ENCODE data around the gene CEP97. TPM values are rescaled to one million over a fixed set of nuclear protein-coding genes. Genes with fewer than 3 reads are reported as not detected.
"Not testable (repeated sequence)": the region's sequence is repeated elsewhere in the genome, so short reads cannot be mapped to it uniquely, and the experiment has no call there.

CEP97 gene
- total RNA-seq, 2 experiments from 2014 or later = 18.1 to 20.0 TPM

- CTCF ChIA-PET = interaction anchor here (0.6 to 0.9 kb wide), 2 partner anchors 76 to 526 kb away, joined by 3 read pairs; partner anchors contain the start of gene NXPE3
- intact Hi-C loops (cut with DNase I, micrococcal nuclease) = no loop called here
Measured at GRCh38 chr3:101702726-101703125, 21.7 kb upstream of the CEP97 start.

GRCh38 chr3:101703169-101703568 is 21.2 kb upstream of the CEP97 start:
- Mint-ChIP-seq H3K4me3 (no peak overlapping the region), H3K4me1 (no peaks in the 10 kb centered on the region), H3K36me3 (ENCODE audit: low read depth) (no peaks in the 10 kb centered on the region), H3K27me3 (no peaks in the 10 kb centered on the region), H3K27ac (no peak overlapping the region), H3K9me3 (ENCODE audit: low read depth) (no peaks in the 10 kb centered on the region)
- DNase-seq (no peak), ATAC-seq (no peak)
- ChIA-PET POLR2A (no interaction called here), CTCF (interaction anchor here (0.6 to 0.9 kb wide), 2 partner anchors 76 to 526 kb away, joined by 3 read pairs; partner anchors contain the start of gene NXPE3)
- intact Hi-C loops (cut with DNase I, micrococcal nuclease) = no loop called here

More at GRCh38 chr3:101702726-101703125, 21.7 kb upstream of the CEP97 start:
- H3K36me3 Mint-ChIP-seq (ENCODE audit: low read depth) = no peaks in the 10 kb centered on the region
- H3K27me3 Mint-ChIP-seq = no peaks in the 10 kb centered on the region
- ATAC-seq (no peak), DNase-seq (no peak)
- H3K27ac Mint-ChIP-seq = no peak overlapping the region
- no peaks in the 10 kb centered on the region for H3K4me1 Mint-ChIP-seq
- no peak overlapping the region for H3K4me3 Mint-ChIP-seq
- no peaks in the 10 kb centered on the region for H3K9me3 Mint-ChIP-seq (ENCODE audit: low read depth)
- POLR2A ChIA-PET = no interaction called here

- H3K27ac Mint-ChIP-seq = not testable (repeated sequence)
- CTCF ChIA-PET = interaction anchor here (0.8 to 1.2 kb wide), 2 partner anchors 15 to 28 kb away, joined by 3 read pairs; partner anchors contain the start of gene ZBTB11
Measured at GRCh38 chr3:101704639-101705038, 19.8 kb upstream of the CEP97 start.

GRCh38 chr3:101709126-101709525 is 15.3 kb upstream of the CEP97 start:
- intact Hi-C loops (cut with DNase I, micrococcal nuclease) = no loop called here
- no peaks in the 10 kb centered on the region for H3K4me1 Mint-ChIP-seq
- no peak overlapping the region for H3K27ac Mint-ChIP-seq
- H3K4me3 Mint-ChIP-seq = no peak overlapping the region
- DNase-seq (no peak), ATAC-seq (no peak)
- H3K27me3 Mint-ChIP-seq = no peaks in the 10 kb centered on the region
- ChIA-PET CTCF (interaction anchor here (0.7 to 3.0 kb wide), 4 partner anchors 12 to 623 kb away, joined by 4 to 15 read pairs (median 6); partner anchors contain the start of gene RPL24), POLR2A (no interaction called here)
- H3K36me3 Mint-ChIP-seq (ENCODE audit: low read depth) = no peaks in the 10 kb centered on the region
- H3K9me3 Mint-ChIP-seq (ENCODE audit: low read depth) = no peaks in the 10 kb centered on the region

More at GRCh38 chr3:101704639-101705038, 19.8 kb upstream of the CEP97 start:
- H3K36me3 Mint-ChIP-seq (ENCODE audit: low read depth); POLR2A ChIA-PET; H3K4me1 Mint-ChIP-seq; intact Hi-C loops (cut with DNase I, micrococcal nuclease); DNase-seq; ATAC-seq; H3K4me3 Mint-ChIP-seq; H3K9me3 Mint-ChIP-seq (ENCODE audit: low read depth); H3K27me3 Mint-ChIP-seq: not testable (repeated sequence)

- H3K4me1 Mint-ChIP-seq = peaks cover 30% of the 10 kb centered on the region
- POLR2A ChIA-PET = no interaction called here
- CTCF ChIA-PET = interaction anchor here (0.7 to 1.0 kb wide), 3 partner anchors 9 to 117 kb away, joined by 3 to 4 read pairs (median 3); no protein-coding TSS in a partner anchor
- H3K9me3 Mint-ChIP-seq (ENCODE audit: low read depth) = no peaks in the 10 kb centered on the region
- no peak overlapping the region for H3K4me3 Mint-ChIP-seq
- H3K27me3 Mint-ChIP-seq = no peaks in the 10 kb centered on the region
- H3K36me3 Mint-ChIP-seq (ENCODE audit: low read depth) = no peaks in the 10 kb centered on the region
- intact Hi-C loops (cut with DNase I, micrococcal nuclease) = no loop called here
- DNase-seq (no peak), ATAC-seq (no peak)
- no peak overlapping the region for H3K27ac Mint-ChIP-seq
Measured at GRCh38 chr3:101718455-101718854, 6.0 kb upstream of the CEP97 start.

GRCh38 chr3:101719604-101720185 is 4.7 kb upstream of the CEP97 start:
- no peaks in the 10 kb centered on the region for H3K9me3 Mint-ChIP-seq (ENCODE audit: low read depth)
- intact Hi-C loops (cut with DNase I, micrococcal nuclease) = loop anchor here in 1 of 2 experiments (2.0 to 5.0 kb wide), 2 partner anchors 201 to 373 kb away; no protein-coding TSS in a partner anchor
- H3K27ac Mint-ChIP-seq = peak overlapping the region; percentile 70
- no peaks in the 10 kb centered on the region for H3K36me3 Mint-ChIP-seq (ENCODE audit: low read depth)
- DNase-seq (no peak), ATAC-seq (no peak)
- no peaks in the 10 kb centered on the region for H3K27me3 Mint-ChIP-seq
- CTCF ChIA-PET = interaction anchor here (1.0 to 1.2 kb wide), 2 partner anchors 15 to 59 kb away, joined by 3 to 7 read pairs; partner anchors contain the start of gene NXPE3
- POLR2A ChIA-PET = no interaction called here
- no peak overlapping the region for H3K4me3 Mint-ChIP-seq
- H3K4me1 Mint-ChIP-seq = peaks cover 36% of the 10 kb centered on the region

- intact Hi-C loops (cut with DNase I, micrococcal nuclease) = loop anchor here in 1 of 2 experiments (2.0 to 5.0 kb wide), 2 partner anchors 202 to 371 kb away; no protein-coding TSS in a partner anchor
- no peaks in the 10 kb centered on the region for H3K27me3 Mint-ChIP-seq
- H3K9me3 Mint-ChIP-seq (ENCODE audit: low read depth) = no peaks in the 10 kb centered on the region
- peak overlapping the region; percentile 59 for H3K4me3 Mint-ChIP-seq
- peaks cover 37% of the 10 kb centered on the region for H3K4me1 Mint-ChIP-seq
- no peaks in the 10 kb centered on the region for H3K36me3 Mint-ChIP-seq (ENCODE audit: low read depth)
- H3K27ac Mint-ChIP-seq = peak overlapping the region; percentile 96
- ChIA-PET CTCF (interaction anchor here (0.7 to 1.3 kb wide), 2 partner anchors 12 to 40 kb away, joined by 4 to 7 read pairs; no protein-coding TSS in a partner anchor), POLR2A (interaction anchor here (0.5 to 0.7 kb wide), 2 partner anchors 36 to 359 kb away, joined by 3 read pairs; no protein-coding TSS in a partner anchor)
- DNase-seq (peak; percentile 47), ATAC-seq (peak; percentile 16)
Measured at GRCh38 chr3:101720851-101721840, 3.3 kb upstream of the CEP97 start.

- peaks cover 46% of the 10 kb centered on the region for H3K4me1 Mint-ChIP-seq
- H3K27ac Mint-ChIP-seq = peak overlapping the region; percentile 96
- intact Hi-C loops (cut with DNase I, micrococcal nuclease) = loop anchor here in 1 of 2 experiments (5.0 kb wide), 1 partner anchor 370 kb away; no protein-coding TSS in a partner anchor
- CTCF ChIA-PET = interaction anchor here (0.6 kb wide), 2 partner anchors 21 to 44 kb away, joined by 3 to 4 read pairs; no protein-coding TSS in a partner anchor
- ATAC-seq (no peak), DNase-seq (peak; percentile 24)
- H3K36me3 Mint-ChIP-seq (ENCODE audit: low read depth) = peaks cover 7% of the 10 kb centered on the region
- POLR2A ChIA-PET = no interaction called here
- no peaks in the 10 kb centered on the region for H3K9me3 Mint-ChIP-seq (ENCODE audit: low read depth)
- peak overlapping the region; percentile 59 for H3K4me3 Mint-ChIP-seq
- no peaks in the 10 kb centered on the region for H3K27me3 Mint-ChIP-seq
Measured at GRCh38 chr3:101722394-101723173, 1.8 kb upstream of the CEP97 start.

GRCh38 chr3:101725194-101725889 is 928 bp downstream of the CEP97 start:
- ATAC-seq (peak; percentile 6), DNase-seq (peak; percentile 61)
- Mint-ChIP-seq H3K27me3 (no peaks in the 10 kb centered on the region), H3K36me3 (ENCODE audit: low read depth) (peaks cover 18% of the 10 kb centered on the region), H3K27ac (peak overlapping the region; percentile 97), H3K4me1 (peaks cover 41% of the 10 kb centered on the region), H3K4me3 (peak overlapping the region; percentile 97), H3K9me3 (ENCODE audit: low read depth) (no peaks in the 10 kb centered on the region)
- intact Hi-C loops (cut with DNase I, micrococcal nuclease) = loop anchor here in 1 of 2 experiments (2.0 kb wide), 1 partner anchor 1465 kb away; the partner anchor contains the start of gene TBC1D23
- POLR2A ChIA-PET = interaction anchor here (0.6 to 2.4 kb wide), 7 partner anchors 39 to 350 kb away, joined by 3 to 20 read pairs (median 7); partner anchors contain the start of genes NFKBIZ, NXPE3, RPL24 and ZBTB11
- CTCF ChIA-PET = interaction anchor here (0.9 to 1.4 kb wide), 6 partner anchors 8 to 151 kb away, joined by 3 to 6 read pairs (median 4); partner anchors contain the start of genes NXPE3 and PCNP

GRCh38 chr3:101725890-101726275 is 1.5 kb downstream of the CEP97 start:
- intact Hi-C loops (cut with DNase I, micrococcal nuclease) = loop anchor here in 1 of 2 experiments (2.0 kb wide), 1 partner anchor 1465 kb away; the partner anchor contains the start of gene TBC1D23

More at GRCh38 chr3:101725890-101726275, 1.5 kb downstream of the CEP97 start:
- Mint-ChIP-seq H3K27ac (peak overlapping the region; percentile 97), H3K9me3 (ENCODE audit: low read depth) (no peaks in the 10 kb centered on the region), H3K27me3 (no peaks in the 10 kb centered on the region), H3K36me3 (ENCODE audit: low read depth) (peaks cover 24% of the 10 kb centered on the region), H3K4me1 (peaks cover 37% of the 10 kb centered on the region), H3K4me3 (peak overlapping the region; percentile 97)
- ChIA-PET CTCF (no interaction called here), POLR2A (interaction anchor here (2.4 kb wide), 1 partner anchor 40 kb away, joined by 20 read pairs; the partner anchor contains the start of gene RPL24)
- no peak for ATAC-seq
- DNase-seq = no peak

Measured in activated CD4-positive, alpha-beta T cell treated with anti-CD3 and anti-CD28 coated beads for 36 hours (primary cell).